GM19043 (cell line): Measurements from ENCODE around the gene THNSL1.
"Not testable (repeated sequence)": the region's sequence is repeated elsewhere in the genome, so short reads cannot be mapped to it uniquely, and the experiment has no call there.

Experiments used
- ATAC-seq: cut with Tn5 transposase; IDR thresholded peaks from one replicate; pipeline ENCODE4 v1.9.1; 2021; ENCODE audit warnings: low read depth; ENCODE audit not compliant: unreplicated experiment

The THNSL1 gene

GRCh38 chr10:24993237-24993958 lies 23.0 kb upstream of the THNSL1 start:
- ATAC-seq, result no peak

- ATAC-seq, result no peak
Measured at GRCh38 chr10:24995072-24995471, 21.3 kb upstream of the THNSL1 start.

- no peak for ATAC-seq
Measured at GRCh38 chr10:24998044-24998443, 18.4 kb upstream of the THNSL1 start.

- ATAC-seq, result not testable (repeated sequence)
Measured at GRCh38 chr10:25011591-25011990, 4.8 kb upstream of the THNSL1 start.

- no peak for ATAC-seq
Measured at GRCh38 chr10:25014579-25014978, 1.8 kb upstream of the THNSL1 start.

- ATAC-seq, result peak; percentile 58
Measured at GRCh38 chr10:25015828-25016375, 510 bp upstream of the THNSL1 start, which contains the start of gene ENKUR. ENKUR (minus strand) TSS chr10:25016158; CDS start chr10:25015936, 222 bp downstream.

- ATAC-seq, result no peak
Measured at GRCh38 chr10:25017154-25017590, 760 bp downstream of the THNSL1 start.

GRCh38 chr10:25017661-25018060 lies 1.2 kb downstream of the THNSL1 start:
- no peak for ATAC-seq

GRCh38 chr10:25018703-25019102 lies 2.3 kb downstream of the THNSL1 start:
- ATAC-seq, result no peak

GRCh38 chr10:25023278-25023677 lies 6.9 kb downstream of the THNSL1 start:
- ATAC-seq, result no peak

- ATAC-seq, result no peak
Measured at GRCh38 chr10:25024528-25024927, 8.1 kb downstream of the THNSL1 start.

- ATAC-seq, result no peak
Measured at GRCh38 chr10:25026463-25026862, 10.1 kb downstream of the THNSL1 start.

GRCh38 chr10:25028711-25029110 lies 12.3 kb downstream of the THNSL1 start:
- no peak for ATAC-seq

GRCh38 chr10:25029519-25029918 lies 13.1 kb downstream of the THNSL1 start:
- ATAC-seq, result no peak

GRCh38 chr10:25036381-25036780 lies 20.0 kb downstream of the THNSL1 start:
- peak; percentile 81 for ATAC-seq

GRCh38 chr10:25038325-25038724 lies 21.9 kb downstream of the THNSL1 start:
- no peak for ATAC-seq

- no peak for ATAC-seq
Measured at GRCh38 chr10:25039531-25039930, 23.1 kb downstream of the THNSL1 start.

- no peak for ATAC-seq
Measured at GRCh38 chr10:25046641-25047040, 30.2 kb downstream of the THNSL1 start.

- ATAC-seq, result no peak
Measured at GRCh38 chr10:25047088-25047487, 30.7 kb downstream of the THNSL1 start.

- ATAC-seq, result no peak
Measured at GRCh38 chr10:25047591-25048301, 31.3 kb downstream of the THNSL1 start.

- ATAC-seq, result no peak
Measured at GRCh38 chr10:25048450-25048849, 32.0 kb downstream of the THNSL1 start.

- ATAC-seq, result no peak
Measured at GRCh38 chr10:25049966-25050365, 33.6 kb downstream of the THNSL1 start.
